Liver (tissue), 9 donors: Measurements from ENCODE around the gene CAPNS2. TPM values are rescaled to one million over a fixed set of nuclear protein-coding genes. Genes with fewer than 3 reads are reported as not detected.

Experiments used
- DNase-seq: peaks from one replicate; pipeline ENCODE4 v3.0.0-alpha.2; 2017; ENCODE audit warnings: low spot score
- H3K27ac ChIP-seq, 2 donors: one replicate each; pipeline ENCODE4 v1.7.0; 2013; ENCODE audit warnings: inconsistent platforms in 2 of 2, low read length in 2 of 2, control low read depth in 1 of 2, low read depth in 1 of 2, mild to moderate bottlenecking in 1 of 2
- H3K27me3 ChIP-seq, 4 donors: one replicate each; pipeline versions ENCODE4 v1.6.1 to v1.7.0; 2013; ENCODE audit warnings: low read length in 3 of 4, inconsistent platforms in 1 of 4, mild to moderate bottlenecking in 1 of 4, moderate library complexity in 1 of 4; ENCODE audit not compliant: control insufficient read depth in 4 of 4, insufficient read depth in 4 of 4
- H3K36me3 ChIP-seq, 4 donors: one replicate each; pipeline versions ENCODE4 v1.6.1 to v1.7.0; 2013; ENCODE audit warnings: low read length in 3 of 4, mild to moderate bottlenecking in 3 of 4, low read depth in 1 of 4, moderate library complexity in 1 of 4; ENCODE audit not compliant: control insufficient read depth in 4 of 4, insufficient read depth in 3 of 4
- H3K4me1 ChIP-seq, 4 donors: one replicate each; pipeline versions ENCODE4 v1.6.1 to v1.7.0; 2013; ENCODE audit warnings: low read length in 3 of 4, mild to moderate bottlenecking in 3 of 4, moderate library complexity in 1 of 4; ENCODE audit not compliant: control insufficient read depth in 4 of 4, insufficient read depth in 4 of 4
- H3K4me3 ChIP-seq, 3 donors: one replicate each; pipeline versions ENCODE4 v1.6.1 to v1.7.0; 2013; ENCODE audit warnings: low read length in 3 of 3, control low read depth in 1 of 3, low read depth in 1 of 3, mild to moderate bottlenecking in 1 of 3
- H3K9ac ChIP-seq, 2 donors: one replicate each; pipeline ENCODE4 v1.7.0; 2013; ENCODE audit warnings: low read length in 2 of 2, mild to moderate bottlenecking in 2 of 2, moderate library complexity in 2 of 2, control low read depth in 1 of 2, low read depth in 1 of 2
- H3K9me3 ChIP-seq, 4 donors: one replicate each; pipeline versions ENCODE4 v1.6.1 to v1.7.0; 2013; ENCODE audit warnings: low read length in 3 of 4; ENCODE audit not compliant: control insufficient read depth in 4 of 4
- ATF3 ChIP-seq: IDR thresholded peaks from 2 replicates; pipeline ENCODE4 v1.6.1; 2016; ENCODE audit warnings: antibody characterized with exemption
- CTCF ChIP-seq: fragments of 150-350 bp; IDR thresholded peaks from 2 replicates; pipeline ENCODE4 v1.5.1; 2017; ENCODE audit warnings: improper control_type of control experiment, low read depth, low read length; ENCODE audit not compliant: missing input control
- EGR1 ChIP-seq, 2 donors: IDR thresholded peaks; 2 replicates each; pipeline ENCODE4 v1.6.1; 2016 to 2018; ENCODE audit warnings: antibody characterized with exemption in 2 of 2, low read depth in 2 of 2
- FOXA1 ChIP-seq: IDR thresholded peaks from 2 replicates; pipeline ENCODE4 v1.6.1; 2016; ENCODE audit warnings: antibody characterized with exemption
- FOXA2 ChIP-seq: IDR thresholded peaks from 2 replicates; pipeline ENCODE4 v1.6.1; 2016; ENCODE audit warnings: antibody characterized with exemption
- GABPA ChIP-seq, 2 donors: IDR thresholded peaks in 1 of 2; conservative IDR thresholded peaks in 1 of 2; 2 replicates each; pipeline ENCODE4 v1.6.1; 2016; ENCODE audit warnings: antibody characterized with exemption in 2 of 2, mild to moderate bottlenecking in 1 of 2, moderate library complexity in 1 of 2
- HNF4A ChIP-seq, 2 donors: conservative IDR thresholded peaks; 2 replicates each; pipeline ENCODE4 v1.6.1; 2016; ENCODE audit warnings: antibody characterized with exemption in 2 of 2, mild to moderate bottlenecking in 2 of 2
- HNF4G ChIP-seq: IDR thresholded peaks from 2 replicates; pipeline ENCODE4 v1.6.1; 2016; ENCODE audit warnings: antibody characterized with exemption
- JUND ChIP-seq, 2 donors: IDR thresholded peaks; 2 replicates each; pipeline ENCODE4 v1.6.1; 2016; ENCODE audit warnings: antibody characterized with exemption in 2 of 2
- NR2F2 ChIP-seq: IDR thresholded peaks from 2 replicates; pipeline ENCODE4 v1.6.1; 2016; ENCODE audit warnings: antibody characterized with exemption
- RAD21 ChIP-seq, 2 donors: IDR thresholded peaks; 2 replicates each; pipeline ENCODE4 v1.6.1; 2016; ENCODE audit warnings: antibody characterized with exemption in 2 of 2, mild to moderate bottlenecking in 2 of 2
- REST ChIP-seq: IDR thresholded peaks from 2 replicates; pipeline ENCODE4 v1.6.1; 2016; ENCODE audit warnings: antibody characterized with exemption, mild to moderate bottlenecking
- RXRA ChIP-seq, 2 donors: IDR thresholded peaks; 2 replicates each; pipeline ENCODE4 v1.6.1; 2017 to 2018; ENCODE audit warnings: antibody characterized with exemption in 2 of 2, mild to moderate bottlenecking in 1 of 2
- SP1 ChIP-seq: IDR thresholded peaks from 2 replicates; pipeline ENCODE4 v1.6.1; 2018; ENCODE audit warnings: antibody characterized with exemption, mild to moderate bottlenecking
- TAF1 ChIP-seq: conservative IDR thresholded peaks from 2 replicates; pipeline ENCODE4 v1.6.1; 2016; ENCODE audit warnings: antibody characterized with exemption, mild to moderate bottlenecking
- YY1 ChIP-seq: IDR thresholded peaks from 2 replicates; pipeline ENCODE4 v1.6.1; 2016; ENCODE audit warnings: antibody characterized with exemption, mild to moderate bottlenecking
- ZBTB33 ChIP-seq: IDR thresholded peaks from 2 replicates; pipeline ENCODE4 v1.6.1; 2016; ENCODE audit warnings: antibody characterized with exemption
- WGBS: extraction: QIAGEN DNeasy Blood & Tissue Kit; methylation state at CpG from one replicate; pipeline ENCODE4 v1.1.7; 2013; 5-methylcytosine and 5-hydroxymethylcytosine counted together
- polyA plus RNA-seq, 2 donors: library from polyadenylated mRNA; stranded (reverse) in 1 of 2; unstranded in 1 of 2; fragments of 200-250 nt in 1 of 2; fragments of >200 nt in 1 of 2; fragmentation: Nextera tagmentation in 1 of 2; extraction: Ambion mirVana in 1 of 2; gene quantifications; one replicate each; pipeline versions ENCODE4 v1.2.1 to v1.2.3, GENCODE V29; 2013 to 2015
- total RNA-seq, 2 donors: library from RNA; depleted of rRNA; stranded (reverse); fragments of >200 nt; gene quantifications; one replicate each; pipeline ENCODE4 v1.2.3, GENCODE V29; 2014
- donor health status: healthy.
- donor health status: healthy.
- donor health status: healthy.
- donor health status: healthy.
- donor health status: healthy.

The CAPNS2 gene
- total and polyA plus RNA-seq, 4 donors, result 0.33 to 0.42 TPM; not detected in 2

- H3K27ac ChIP-seq, result no peak overlapping the region
- H3K4me1 ChIP-seq, result no peaks in the 10 kb centered on the region
- H3K27me3 ChIP-seq, result no peaks in the 10 kb centered on the region
- H3K9me3 ChIP-seq, result no peaks in the 10 kb centered on the region
- H3K36me3 ChIP-seq, result peaks cover 0 to 3% (median 0%) of the 10 kb centered on the region in 4 donors
- DNase-seq, result no peak
- 80% methylated on average over 2 of the region's 2 CpGs for WGBS
- no peak overlapping the region for H3K9ac ChIP-seq
- H3K4me3 ChIP-seq, result no peak overlapping the region
- no peak for TF ChIP-seq CTCF
- TF ChIP-seq REST, result no peak
- TF ChIP-seq ZBTB33, result no peak
- TF ChIP-seq HNF4A (conservative IDR thresholded peaks at IDR 0.05), result no peak
- no peak for TF ChIP-seq RXRA (IDR thresholded peaks at IDR 0.05)
- no peak for TF ChIP-seq GABPA (IDR thresholded peaks at IDR 0.05 in 1 of 2, conservative IDR thresholded peaks at IDR 0.05 in 1 of 2)
- no peak for TF ChIP-seq TAF1
- TF ChIP-seq EGR1 (IDR thresholded peaks at IDR 0.05; ENCODE audit: low read depth in 2 of 2), result no peak
- TF ChIP-seq FOXA2, result no peak
- no peak for TF ChIP-seq SP1
- TF ChIP-seq FOXA1, result no peak
- no peak for TF ChIP-seq NR2F2
- TF ChIP-seq JUND (IDR thresholded peaks at IDR 0.05), result no peak
- TF ChIP-seq HNF4G, result no peak
- TF ChIP-seq YY1, result no peak
- no peak for TF ChIP-seq RAD21 (IDR thresholded peaks at IDR 0.05)
- TF ChIP-seq ATF3, result no peak
These were observed 11.0 kb upstream of the CAPNS2 start for GRCh38 chr16:55555436-55555835.

GRCh38 chr16:55557186-55557585 lies 9.3 kb upstream of the CAPNS2 start:
- Histone ChIP-seq H3K4me3 (no peak overlapping the region), H3K9ac (no peak overlapping the region), H3K4me1 (no peaks in the 10 kb centered on the region), H3K36me3 (peaks cover 0 to 3% (median 0%) of the 10 kb centered on the region in 4 donors), H3K27ac (no peak overlapping the region), H3K27me3 (no peaks in the 10 kb centered on the region), H3K9me3 (no peaks in the 10 kb centered on the region)
- DNase-seq, result no peak
- no peak for TF ChIP-seq ATF3
